HEK293T (cell line): ENCODE results near the gene DTYMK.

Experiments used
- CTCF ChIA-PET: fragments of 350-600 bp; formaldehyde crosslinking; extraction: SDS; loops from one replicate; lab custom pipeline; 2021; ENCODE audit warnings: antibody characterized with exemption, inconsistent platforms; lab: Yijun Ruan, JAX
- POLR2A ChIA-PET: fragments of 350-600 bp; formaldehyde crosslinking; extraction: SDS; loops from one replicate; lab custom pipeline; 2020; ENCODE audit warnings: antibody characterized with exemption, inconsistent platforms; lab: Yijun Ruan, JAX
- DNase-seq: peaks from one replicate; pipeline ENCODE4 v3.0.0; 2012; ENCODE audit warnings: mixed read lengths; ENCODE audit errors: extremely low spot score
- ARNT ChIP-seq: fragments of 450-650 bp; IDR thresholded peaks from 2 replicates; pipeline ENCODE4 v1.6.1; 2017; ENCODE audit warnings: mild to moderate bottlenecking
- BHLHE40 ChIP-seq: fragments of 450-650 bp; IDR thresholded peaks from 2 replicates; pipeline ENCODE4 v1.6.1; 2016; ENCODE audit warnings: mild to moderate bottlenecking, moderate library complexity, borderline replicate concordance
- CTBP1 ChIP-seq: fragments of 450-650 bp; IDR thresholded peaks from 2 replicates; pipeline ENCODE4 v1.6.1; 2016; ENCODE audit warnings: borderline replicate concordance
- ELF4 ChIP-seq: fragments of 450-650 bp; IDR thresholded peaks from 2 replicates; pipeline ENCODE4 v1.6.1; 2017; ENCODE audit warnings: antibody characterized with exemption
- FOXA1 ChIP-seq: fragments of 450-650 bp; IDR thresholded peaks from 2 replicates; pipeline ENCODE4 v1.6.1; 2016; ENCODE audit warnings: mild to moderate bottlenecking
- FOXK2 ChIP-seq: fragments of 450-650 bp; IDR thresholded peaks from 2 replicates; pipeline ENCODE4 v1.6.1; 2016; ENCODE audit warnings: mild to moderate bottlenecking
- FOXM1 ChIP-seq: fragments of 450-650 bp; IDR thresholded peaks from 2 replicates; pipeline ENCODE4 v1.6.1; 2017; ENCODE audit warnings: mild to moderate bottlenecking, borderline replicate concordance
- HDGF ChIP-seq: fragments of 450-650 bp; IDR thresholded peaks from 2 replicates; pipeline ENCODE4 v1.6.1; 2017; ENCODE audit warnings: antibody characterized with exemption, borderline replicate concordance
- L3MBTL2 ChIP-seq: fragments of 450-650 bp; conservative IDR thresholded peaks from 2 replicates; pipeline ENCODE4 v1.6.1; 2016; ENCODE audit warnings: mild to moderate bottlenecking
- LEF1 ChIP-seq: fragments of 450-650 bp; IDR thresholded peaks from 2 replicates; pipeline ENCODE4 v1.6.1; 2017; ENCODE audit warnings: mild to moderate bottlenecking, borderline replicate concordance
- NFRKB ChIP-seq: fragments of 450-650 bp; IDR thresholded peaks from 2 replicates; pipeline ENCODE4 v1.6.1; 2016; ENCODE audit warnings: mild to moderate bottlenecking, moderate library complexity
- SP1 ChIP-seq: fragments of 450-650 bp; IDR thresholded peaks from 2 replicates; pipeline ENCODE4 v1.6.1; 2017
- SUZ12 ChIP-seq: fragments of 450-650 bp; IDR thresholded peaks from 2 replicates; pipeline ENCODE4 v1.6.1; 2016; ENCODE audit warnings: mild to moderate bottlenecking
- TARDBP ChIP-seq: fragments of 450-650 bp; IDR thresholded peaks from 2 replicates; pipeline ENCODE4 v1.6.1; 2016
- ZNF384 ChIP-seq: fragments of 450-650 bp; IDR thresholded peaks from 2 replicates; pipeline ENCODE4 v1.6.1; 2016
- TF ChIP-seq, protein P1 (sequence below): fragments of 450-650 bp; IDR thresholded peaks from 2 replicates; pipeline ENCODE4 v1.6.1; 2016

Gene DTYMK, protein sequence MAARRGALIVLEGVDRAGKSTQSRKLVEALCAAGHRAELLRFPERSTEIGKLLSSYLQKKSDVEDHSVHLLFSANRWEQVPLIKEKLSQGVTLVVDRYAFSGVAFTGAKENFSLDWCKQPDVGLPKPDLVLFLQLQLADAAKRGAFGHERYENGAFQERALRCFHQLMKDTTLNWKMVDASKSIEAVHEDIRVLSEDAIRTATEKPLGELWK

GRCh38 chr2:241686650-241687425 lies at the start of gene DTYMK:
TSS of gene DTYMK (minus strand) at chr2:241686815. CDS start at chr2:241686783, 32 bp downstream.
- POLR2A ChIA-PET, result interaction anchor here (0.6 to 5.2 kb wide), 20 partner anchors 8 to 192 kb away, joined by 3 to 78 read pairs (median 4); partner anchors contain the start of genes ATG4B, D2HGDH, ING5 and THAP4
- DNase-seq, result peak; percentile 93
- CTCF ChIA-PET, result interaction anchor here (0.8 to 2.1 kb wide), 2 partner anchors 11 to 27 kb away, joined by 3 to 4 read pairs; no protein-coding TSS in a partner anchor
- TF ChIP-seq FOXA1 (no peak), SP1 (no peak), L3MBTL2 (peak; percentile 53), HDGF (no peak), ARNT (no peak), FOXM1 (peak; percentile 69; the same call in 1 of the 2 replicates), TARDBP (no peak)
- TF ChIP-seq, protein P1, sequence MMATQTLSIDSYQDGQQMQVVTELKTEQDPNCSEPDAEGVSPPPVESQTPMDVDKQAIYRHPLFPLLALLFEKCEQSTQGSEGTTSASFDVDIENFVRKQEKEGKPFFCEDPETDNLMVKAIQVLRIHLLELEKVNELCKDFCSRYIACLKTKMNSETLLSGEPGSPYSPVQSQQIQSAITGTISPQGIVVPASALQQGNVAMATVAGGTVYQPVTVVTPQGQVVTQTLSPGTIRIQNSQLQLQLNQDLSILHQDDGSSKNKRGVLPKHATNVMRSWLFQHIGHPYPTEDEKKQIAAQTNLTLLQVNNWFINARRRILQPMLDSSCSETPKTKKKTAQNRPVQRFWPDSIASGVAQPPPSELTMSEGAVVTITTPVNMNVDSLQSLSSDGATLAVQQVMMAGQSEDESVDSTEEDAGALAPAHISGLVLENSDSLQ, result no peak

DNA sequence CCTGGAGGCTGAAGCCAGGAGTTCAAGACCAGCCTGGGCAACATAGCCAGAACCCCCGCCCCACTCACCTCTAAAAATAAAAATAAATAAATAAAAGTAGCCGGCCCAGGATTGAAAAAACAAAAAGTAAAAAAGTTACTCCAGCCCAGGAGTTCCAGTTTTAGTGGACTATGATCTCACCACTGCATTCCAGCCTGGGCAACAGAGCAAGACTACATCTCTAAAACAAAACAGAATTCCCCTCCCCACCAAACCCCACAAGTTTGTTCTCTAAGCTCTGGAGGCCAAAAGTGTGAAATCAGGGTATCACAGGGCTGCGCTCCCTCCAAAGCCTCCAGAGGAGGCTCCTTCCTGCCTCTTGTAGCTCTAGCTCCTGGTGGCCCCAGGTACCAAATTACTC lies 49.5 kb upstream of the DTYMK start:
- no peak for DNase-seq
- TF ChIP-seq, protein P1, result no peak
- TF ChIP-seq LEF1, result no peak
- TF ChIP-seq FOXA1, result no peak
- TF ChIP-seq ELF4, result no peak
- no peak for TF ChIP-seq FOXK2
- no peak for TF ChIP-seq NFRKB
- TF ChIP-seq SUZ12, result no peak
- ChIA-PET CTCF (no interaction called here), POLR2A (no interaction called here)

- ChIA-PET CTCF (interaction anchor here (0.7 kb wide), 1 partner anchor 43 kb away, joined by 3 read pairs; no protein-coding TSS in a partner anchor), POLR2A (interaction anchor here (0.8 to 2.0 kb wide), 4 partner anchors 27 to 48 kb away, joined by 3 to 10 read pairs (median 4); partner anchors contain the start of genes DTYMK and ING5)
- peak; percentile 97 for DNase-seq
- TF ChIP-seq, protein P1, result no peak
- TF ChIP-seq FOXA1 (no peak), CTBP1 (no peak), LEF1 (peak; percentile 94), L3MBTL2 (peak; percentile 12; the same call in 1 of the 2 replicates), ARNT (0 out of 2 replicates have a peak, but pooled peaks have one; percentile 10), TARDBP (peak; percentile 98), NFRKB (no peak), BHLHE40 (no peak), ELF4 (no peak)
Measured at GRCh38 chr2:241734467-241735208, 48.0 kb upstream of the DTYMK start, which contains the start of gene D2HGDH. TSS of gene D2HGDH (plus strand) at chr2:241734630. CDS start at chr2:241735225, 595 bp downstream.

DNA sequence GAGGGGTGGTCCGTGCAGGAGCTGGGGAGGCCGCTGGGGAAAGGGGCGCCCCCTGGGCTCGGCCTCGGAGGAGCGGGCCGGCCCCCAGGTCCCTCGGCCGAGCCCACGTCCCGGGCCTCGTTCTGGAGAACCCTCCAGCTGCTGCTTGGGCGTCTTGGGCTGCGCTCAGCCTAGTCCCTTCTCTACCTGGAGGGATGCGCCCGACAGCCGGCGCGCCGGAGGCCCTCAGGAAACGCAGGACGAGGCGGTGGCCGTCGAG lies 47.5 kb upstream of the DTYMK start:
- no peak for TF ChIP-seq SUZ12
- TF ChIP-seq LEF1, result no peak
- no peak for TF ChIP-seq FOXM1
- no peak for TF ChIP-seq ZNF384
- TF ChIP-seq CTBP1, result no peak
- TF ChIP-seq ARNT, result no peak
- no peak for TF ChIP-seq SP1
- no peak for TF ChIP-seq HDGF
- TF ChIP-seq, protein P1, result no peak
- no peak for TF ChIP-seq TARDBP
- no peak for TF ChIP-seq NFRKB
- TF ChIP-seq BHLHE40, result no peak
- TF ChIP-seq FOXK2, result no peak
- TF ChIP-seq ELF4, result no peak
- ChIA-PET CTCF (interaction anchor here (0.7 kb wide), 1 partner anchor 42 kb away, joined by 3 read pairs; no protein-coding TSS in a partner anchor), POLR2A (interaction anchor here (0.8 to 2.0 kb wide), 4 partner anchors 26 to 47 kb away, joined by 3 to 10 read pairs (median 4); partner anchors contain the start of genes DTYMK and ING5)
- DNase-seq, result no peak
